ENCODE measurements around the gene ARSD.
"Not testable (repeated sequence)": the region's sequence is repeated elsewhere in the genome, so short reads cannot be mapped to it uniquely, and the experiment has no call there.

GRCh38 chrX:2890536-2891460 lies 38.3 kb downstream of the ARSD start:
- not testable (repeated sequence) for TF ChIP-seq CTCF (IDR thresholded peaks at IDR 0.05 in 2 of 3, conservative IDR thresholded peaks at IDR 0.05 in 1 of 3; ENCODE audit: borderline replicate concordance in 1 of 3, insufficient read depth in 1 of 3, low read depth in 2 of 3, low read length in 2 of 3); ZFX (IDR thresholded peaks at IDR 0.05); YY1 (IDR thresholded peaks at IDR 0.05; ENCODE audit: extremely low read depth, insufficient replicate concordance, low read depth, low read length); FOSL1 (IDR thresholded peaks at IDR 0.05; ENCODE audit: low read depth); MAX (IDR thresholded peaks at IDR 0.05); ELF1 (IDR thresholded peaks at IDR 0.05; ENCODE audit: borderline replicate concordance, low read depth); CEBPB (IDR thresholded peaks at IDR 0.05; ENCODE audit: low read depth); POLR2AphosphoS5 (IDR thresholded peaks at IDR 0.05; ENCODE audit: low read depth, low read length); TCF7L2 (IDR thresholded peaks at IDR 0.05; ENCODE audit: borderline replicate concordance, extremely low read depth, insufficient read depth, insufficient read length)

Measured in HCT116 (cell line).